Measurements from ENCODE around the gene CLSTN2.

DNA sequence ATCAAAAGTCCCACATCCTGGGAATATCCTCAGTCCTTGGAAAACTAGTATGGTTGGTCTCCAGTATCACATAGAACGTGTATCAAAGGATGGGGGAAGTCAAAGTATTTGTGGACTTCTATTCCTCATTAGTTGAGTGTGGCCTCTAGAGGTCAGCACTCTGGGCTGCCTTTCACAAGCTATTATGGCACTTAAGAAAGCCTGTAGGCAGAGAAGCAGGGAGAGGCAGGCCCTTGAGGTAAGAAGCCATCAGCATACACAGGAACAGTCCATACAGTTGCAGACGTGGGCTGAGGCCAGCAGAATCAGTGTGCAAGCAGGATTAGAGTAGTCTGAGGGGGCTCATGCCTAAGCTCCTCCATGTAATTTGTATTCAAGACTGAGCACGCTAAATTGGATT, 341.7 kb downstream of the CLSTN2 start:
- no peak for TF ChIP-seq EP300 (IDR thresholded peaks at IDR 0.05)
- TF ChIP-seq POLR2A (IDR thresholded peaks at IDR 0.05; ENCODE audit: low read depth), result no peak

Data from esophagus muscularis mucosa (tissue), 2 donors.